H1 (cell line): ENCODE measurements around the gene UGT1A9.
"Not testable (repeated sequence)": the region's sequence is repeated elsewhere in the genome, so short reads cannot be mapped to it uniquely, and the experiment has no call there.

ENCODE experiments used
- BRCA1 ChIP-seq: IDR thresholded peaks from 2 replicates; pipeline ENCODE4 v1.6.1; 2012; ENCODE audit warnings: low read depth, low read length, improper control_type of control experiment
- CBX5 ChIP-seq: fragments of 300-800, 300-1000 bp; sonication (generic); IDR thresholded peaks from 2 replicates; pipeline ENCODE4 v1.7.1; 2016; ENCODE audit warnings: antibody characterized with exemption, low read length, low read depth
- EGR1 ChIP-seq: IDR thresholded peaks from 2 replicates; pipeline ENCODE4 v1.6.1; 2011; ENCODE audit warnings: low read depth, low read length, borderline replicate concordance
- EP300 ChIP-seq, 2 experiments: IDR thresholded peaks; 1 replicate in 1 of 2; 2 replicates in 1 of 2; pipeline ENCODE4 v1.6.1; 2011 to 2012; ENCODE audit warnings: low read depth in 2 of 2, low read length in 2 of 2, mild to moderate bottlenecking in 2 of 2, borderline replicate concordance in 1 of 2, inconsistent platforms in 1 of 2, moderate library complexity in 1 of 2
- GTF2F1 ChIP-seq: IDR thresholded peaks from 2 replicates; pipeline ENCODE4 v1.6.1; 2012; ENCODE audit warnings: low read depth, low read length, improper control_type of control experiment, borderline replicate concordance
- JUN ChIP-seq: IDR thresholded peaks from 2 replicates; pipeline ENCODE4 v1.6.1; 2011; ENCODE audit warnings: low read depth, mild to moderate bottlenecking, improper control_type of control experiment, low read length
- POLR2A ChIP-seq, 2 experiments: IDR thresholded peaks; 1 replicate in 1 of 2; 2 replicates in 1 of 2; pipeline ENCODE4 v1.6.1; 2011; ENCODE audit warnings: low read depth in 2 of 2, low read length in 2 of 2, mild to moderate bottlenecking in 2 of 2; ENCODE audit errors: control extremely low read depth in 1 of 2
- POLR2AphosphoS5 ChIP-seq: IDR thresholded peaks from 2 replicates; pipeline ENCODE4 v1.6.1; 2011; ENCODE audit warnings: low read depth, low read length
- RNF2 ChIP-seq: fragments of 200-900, 300-1000 bp; sonication (generic); IDR thresholded peaks from 2 replicates; pipeline ENCODE4 v1.7.1; 2016; ENCODE audit warnings: borderline replicate concordance, low read depth, mild to moderate bottlenecking, antibody characterized with exemption, low read length; ENCODE audit not compliant: poor library complexity, severe bottlenecking; ENCODE audit errors: missing control alignments
- SIN3A ChIP-seq, 2 experiments: IDR thresholded peaks in 1 of 2; conservative IDR thresholded peaks in 1 of 2; 2 replicates each; pipeline ENCODE4 v1.6.1; 2011 to 2012; ENCODE audit warnings: low read length in 2 of 2, improper control_type of control experiment in 1 of 2, low read depth in 1 of 2, mild to moderate bottlenecking in 1 of 2
- TAF1 ChIP-seq: IDR thresholded peaks from 2 replicates; pipeline ENCODE4 v1.6.1; 2011; ENCODE audit warnings: mild to moderate bottlenecking, low read depth, low read length
- YY1 ChIP-seq: IDR thresholded peaks from 2 replicates; pipeline ENCODE4 v1.6.1; 2011; ENCODE audit warnings: low read depth, mild to moderate bottlenecking, low read length
- TF ChIP-seq, protein P1 (sequence below), 3 experiments: IDR thresholded peaks; 1 replicate in 2 of 3; 2 replicates in 1 of 3; pipeline versions ENCODE4 v1.5.1 to v1.6.1; 2011; ENCODE audit warnings: low read length in 3 of 3, mild to moderate bottlenecking in 3 of 3, inconsistent platforms in 2 of 3, low read depth in 1 of 3, moderate library complexity in 1 of 3; ENCODE audit not compliant: insufficient read depth in 1 of 3; ENCODE audit errors: control extremely low read depth in 1 of 3
- TF ChIP-seq, protein P2 (sequence below): IDR thresholded peaks from 2 replicates; pipeline ENCODE4 v1.6.1; 2012; ENCODE audit warnings: inconsistent platforms

DNA sequence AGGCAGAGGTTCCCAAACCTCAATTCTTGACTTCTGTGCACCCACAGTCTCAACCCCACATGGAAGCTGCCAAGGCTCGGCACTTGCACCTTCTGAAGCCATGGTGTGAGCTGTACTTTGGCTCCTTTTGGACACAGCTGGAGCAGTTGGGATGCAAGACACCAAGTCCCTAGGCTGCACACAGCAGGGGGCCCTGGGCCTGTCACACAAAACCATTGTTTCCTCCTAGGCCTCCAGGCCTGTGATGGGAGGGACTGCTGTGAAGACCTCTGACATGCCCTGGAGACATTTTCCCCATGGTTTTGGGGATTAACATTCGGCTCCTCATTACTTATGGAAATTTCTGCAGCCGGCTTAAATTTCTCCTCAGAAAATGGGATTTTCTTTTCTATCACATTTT lies 25.7 kb upstream of the UGT1A9 start:
- not testable (repeated sequence) for TF ChIP-seq SIN3A (conservative IDR thresholded peaks at IDR 0.05 in 1 of 2, IDR thresholded peaks at IDR 0.05 in 1 of 2; ENCODE audit: low read depth in 1 of 2, low read length in 2 of 2); POLR2A (IDR thresholded peaks at IDR 0.05; ENCODE audit: control extremely low read depth in 1 of 2, low read depth in 2 of 2, low read length in 2 of 2); GTF2F1; TAF1; BRCA1; POLR2AphosphoS5; YY1; CBX5; EGR1; EP300 (IDR thresholded peaks at IDR 0.05; ENCODE audit: borderline replicate concordance in 1 of 2, low read depth in 2 of 2, low read length in 2 of 2); RNF2; JUN
- TF ChIP-seq, protein P1, sequence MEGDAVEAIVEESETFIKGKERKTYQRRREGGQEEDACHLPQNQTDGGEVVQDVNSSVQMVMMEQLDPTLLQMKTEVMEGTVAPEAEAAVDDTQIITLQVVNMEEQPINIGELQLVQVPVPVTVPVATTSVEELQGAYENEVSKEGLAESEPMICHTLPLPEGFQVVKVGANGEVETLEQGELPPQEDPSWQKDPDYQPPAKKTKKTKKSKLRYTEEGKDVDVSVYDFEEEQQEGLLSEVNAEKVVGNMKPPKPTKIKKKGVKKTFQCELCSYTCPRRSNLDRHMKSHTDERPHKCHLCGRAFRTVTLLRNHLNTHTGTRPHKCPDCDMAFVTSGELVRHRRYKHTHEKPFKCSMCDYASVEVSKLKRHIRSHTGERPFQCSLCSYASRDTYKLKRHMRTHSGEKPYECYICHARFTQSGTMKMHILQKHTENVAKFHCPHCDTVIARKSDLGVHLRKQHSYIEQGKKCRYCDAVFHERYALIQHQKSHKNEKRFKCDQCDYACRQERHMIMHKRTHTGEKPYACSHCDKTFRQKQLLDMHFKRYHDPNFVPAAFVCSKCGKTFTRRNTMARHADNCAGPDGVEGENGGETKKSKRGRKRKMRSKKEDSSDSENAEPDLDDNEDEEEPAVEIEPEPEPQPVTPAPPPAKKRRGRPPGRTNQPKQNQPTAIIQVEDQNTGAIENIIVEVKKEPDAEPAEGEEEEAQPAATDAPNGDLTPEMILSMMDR (IDR thresholded peaks at IDR 0.05; ENCODE audit: control extremely low read depth in 1 of 3, insufficient read depth in 1 of 3, low read depth in 1 of 3, low read length in 3 of 3) = not testable (repeated sequence)
- TF ChIP-seq, protein P2, sequence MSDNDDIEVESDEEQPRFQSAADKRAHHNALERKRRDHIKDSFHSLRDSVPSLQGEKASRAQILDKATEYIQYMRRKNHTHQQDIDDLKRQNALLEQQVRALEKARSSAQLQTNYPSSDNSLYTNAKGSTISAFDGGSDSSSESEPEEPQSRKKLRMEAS = not testable (repeated sequence)
